GM18873 (cell line): ENCODE results near the gene TRIM17.

Experiments used
- ATAC-seq: cut with Tn5 transposase; IDR thresholded peaks from one replicate; pipeline ENCODE4 v1.9.1; 2021; ENCODE audit warnings: mild to moderate bottlenecking, moderate library complexity, moderate number of reproducible peaks; ENCODE audit not compliant: unreplicated experiment, low FRiP score

Gene TRIM17

GRCh38 chr1:228416217-228416933, at the start of gene TRIM17:
TSS of gene TRIM17 (minus strand) at chr1:228416861. CDS start at chr1:228415072, 1,789 bp downstream.
- no peak for ATAC-seq

DNA sequence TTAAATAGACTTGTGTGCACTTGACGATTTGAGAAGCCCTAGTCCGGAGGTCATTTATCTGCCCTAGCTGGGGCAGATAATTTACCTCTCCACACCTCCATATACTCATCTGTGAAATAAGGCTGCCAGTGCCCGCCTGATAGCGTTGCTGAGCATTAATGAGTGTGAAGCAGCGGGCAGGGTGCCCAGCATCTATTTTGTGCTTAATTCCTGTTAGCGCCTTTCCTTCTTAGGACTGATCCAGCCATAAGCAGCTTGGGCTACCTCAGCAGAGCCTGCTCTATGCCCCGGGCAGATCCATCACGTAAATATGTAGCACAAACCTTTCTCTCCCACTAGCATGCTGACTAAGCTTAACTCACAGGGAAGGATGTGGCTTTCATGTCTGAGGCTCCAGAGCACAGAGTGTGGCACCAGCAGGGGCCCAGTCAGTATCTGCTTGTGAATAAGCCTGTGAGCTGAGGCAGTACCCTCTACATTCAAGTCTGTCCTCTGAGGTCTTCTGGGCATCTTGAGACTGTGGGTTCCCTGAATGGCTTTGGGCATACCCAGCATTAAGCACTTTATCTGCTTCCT, 49.0 kb upstream of the TRIM17 start:
- ATAC-seq = no peak

- ATAC-seq = no peak
Observed at GRCh38 chr1:228465141-228465540, 48.5 kb upstream of the TRIM17 start.

DNA sequence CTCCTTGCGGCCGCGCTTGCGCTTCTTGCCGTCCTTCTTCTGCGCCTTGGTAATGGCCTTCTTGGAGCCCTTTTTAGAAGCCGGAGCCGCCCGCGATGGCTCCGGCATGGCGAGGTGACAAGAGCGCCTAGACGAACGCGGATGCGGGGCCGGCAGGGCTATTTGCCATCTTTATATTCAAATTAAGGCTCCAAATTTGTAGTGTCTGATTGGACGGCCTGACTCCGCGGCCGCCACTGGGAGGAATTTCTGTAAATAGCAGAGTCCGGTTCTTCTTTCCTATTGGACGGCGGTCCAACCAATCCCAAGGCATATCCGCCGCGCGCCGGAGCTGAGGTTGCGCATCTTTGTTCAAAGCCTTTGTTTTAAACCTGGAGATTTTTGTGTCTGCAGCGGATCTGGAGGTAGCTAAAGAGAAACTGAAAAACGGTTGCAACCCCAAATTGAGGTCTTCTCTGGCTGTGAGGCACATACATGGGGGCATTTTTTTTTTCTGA, 47.9 kb upstream of the TRIM17 start:
- peak; percentile 73 for ATAC-seq

GRCh38 chr1:228463559-228464455, 47.1 kb upstream of the TRIM17 start:
- no peak for ATAC-seq

DNA sequence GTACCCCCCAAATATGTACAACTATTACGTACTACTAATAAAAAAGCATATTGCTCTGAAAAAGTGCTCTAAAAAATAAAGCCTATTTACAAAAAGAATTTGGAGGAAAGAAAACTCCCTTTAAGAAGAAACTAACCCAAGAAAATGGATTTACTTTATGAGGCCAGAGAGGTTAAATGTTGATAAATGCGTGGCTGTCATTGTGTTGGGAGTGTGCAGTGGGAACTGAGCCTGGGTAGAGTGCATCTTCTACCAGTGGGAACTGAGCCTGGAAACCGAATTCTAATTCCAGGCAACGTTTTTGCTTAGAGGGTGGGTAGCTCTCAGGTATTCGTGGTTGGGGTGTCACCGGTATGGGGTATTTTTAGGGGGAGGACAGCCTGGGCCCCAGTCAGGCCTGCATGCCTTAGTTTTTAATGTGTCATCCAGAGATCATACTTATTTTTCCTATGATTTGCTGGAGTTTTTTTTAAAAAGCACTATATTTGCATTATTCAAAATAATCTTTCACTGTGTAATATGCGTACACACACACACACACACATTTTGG, 46.4 kb upstream of the TRIM17 start:
- ATAC-seq = no peak

DNA sequence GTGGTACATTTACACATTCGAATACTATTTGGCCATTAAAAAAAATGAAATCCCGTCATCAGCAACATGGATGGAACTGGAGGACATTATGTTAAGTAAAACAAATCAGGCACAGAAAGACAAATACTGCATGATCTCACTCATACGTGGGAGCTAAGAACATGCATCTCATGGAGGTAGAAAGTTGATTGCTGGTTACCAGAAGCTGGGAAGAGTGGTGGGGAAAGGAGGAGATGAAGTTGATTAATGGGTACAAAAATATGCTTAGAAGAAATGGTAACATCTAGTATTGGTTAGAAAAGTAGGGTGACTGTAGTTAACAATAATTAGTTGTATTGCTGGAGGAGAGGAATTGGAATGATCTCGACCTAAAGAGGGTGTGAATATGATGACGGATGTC, 45.9 kb upstream of the TRIM17 start:
- ATAC-seq = no peak

DNA sequence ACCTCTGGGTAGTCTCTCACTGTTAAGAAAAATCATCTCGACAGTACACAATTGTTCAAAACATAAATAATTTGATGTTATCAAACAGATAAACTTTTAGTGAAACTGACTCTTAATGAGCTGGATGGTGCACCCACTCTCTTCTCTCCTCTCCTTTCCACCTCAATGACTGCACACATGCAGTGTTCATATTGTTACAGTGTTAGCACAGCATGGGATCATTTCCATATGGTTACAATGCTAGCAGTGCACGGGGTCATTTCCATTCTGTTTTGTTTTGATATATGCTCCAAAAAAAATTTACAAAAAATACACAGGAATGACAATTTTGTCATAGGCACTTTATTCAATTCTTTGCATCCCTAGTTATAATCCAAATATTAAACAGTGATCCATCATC, 44.2 kb upstream of the TRIM17 start:
- no peak for ATAC-seq

DNA sequence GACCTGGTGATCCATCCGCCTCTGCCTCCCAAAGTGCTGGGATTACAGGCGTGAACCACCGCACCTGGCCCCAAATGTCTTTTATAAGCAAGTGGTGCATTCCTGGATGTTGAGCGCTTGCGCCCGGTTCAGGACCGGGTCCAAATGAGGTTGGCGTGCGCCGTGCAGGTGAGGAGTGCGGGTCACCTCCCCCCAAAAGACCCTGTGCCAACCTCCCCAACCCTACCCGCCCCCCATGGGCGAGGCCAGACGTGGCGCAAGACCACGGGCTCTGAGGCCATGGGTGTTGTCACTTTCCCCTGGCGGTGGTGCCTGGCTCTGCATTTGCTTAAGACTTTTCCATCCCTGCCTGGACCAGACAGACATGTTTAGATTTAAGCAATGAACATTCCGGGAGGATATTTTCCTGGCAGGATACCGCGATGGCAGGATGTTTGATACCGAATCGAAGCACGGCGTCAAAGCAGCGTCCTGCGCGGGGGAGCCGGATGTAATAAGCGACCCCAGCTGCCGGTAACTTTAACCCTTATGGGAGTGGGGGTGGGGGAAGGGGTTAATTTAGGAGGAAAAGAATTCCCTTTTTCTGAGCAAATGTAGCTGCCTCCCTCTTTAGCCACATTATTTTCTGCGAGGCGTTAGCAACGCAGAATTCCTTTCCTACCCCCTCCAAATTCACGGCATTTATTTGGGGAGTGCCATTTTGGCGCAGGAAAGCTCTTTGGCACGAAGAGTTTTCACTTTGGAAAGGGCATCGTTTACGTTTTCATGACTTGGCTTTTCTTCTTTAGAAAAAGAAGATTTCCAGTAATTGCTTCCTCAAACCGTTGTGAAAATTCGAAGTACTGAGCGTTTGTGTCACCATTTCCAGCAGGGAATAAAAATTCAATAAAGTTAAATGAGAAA, 42.7 kb upstream of the TRIM17 start:
- no peak for ATAC-seq

DNA sequence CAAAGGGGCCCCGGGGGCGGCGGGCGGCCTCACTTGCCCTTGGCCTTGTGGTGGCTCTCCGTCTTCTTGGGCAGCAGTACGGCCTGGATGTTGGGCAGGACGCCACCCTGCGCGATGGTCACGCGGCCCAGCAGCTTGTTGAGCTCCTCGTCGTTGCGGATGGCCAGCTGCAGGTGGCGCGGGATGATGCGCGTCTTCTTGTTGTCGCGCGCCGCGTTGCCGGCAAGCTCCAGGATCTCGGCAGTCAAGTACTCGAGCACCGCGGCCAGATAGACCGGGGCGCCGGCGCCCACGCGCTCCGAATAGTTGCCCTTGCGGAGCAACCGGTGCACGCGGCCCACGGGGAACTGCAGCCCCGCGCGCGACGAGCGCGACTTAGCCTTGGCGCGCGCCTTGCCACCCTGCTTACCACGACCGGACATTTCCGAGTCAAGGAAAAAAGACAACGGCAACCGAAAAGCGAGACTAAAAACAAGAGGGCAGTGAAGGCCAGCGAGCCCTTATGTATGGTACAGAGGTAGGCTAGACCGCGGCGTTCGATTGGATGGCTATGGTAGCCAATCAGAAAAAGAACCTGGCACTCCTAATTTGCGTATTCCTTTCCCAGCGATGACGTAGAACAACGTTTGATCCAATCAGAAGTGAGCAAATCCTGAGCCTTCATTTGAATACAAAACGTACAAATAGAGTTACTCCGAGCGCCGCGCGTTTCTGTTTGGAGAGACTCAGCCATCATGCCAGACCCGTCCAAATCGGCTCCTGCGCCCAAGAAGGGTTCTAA, 40.9 kb upstream of the TRIM17 start:
- peak; percentile 89 for ATAC-seq

GRCh38 chr1:228457017-228457395, 40.3 kb upstream of the TRIM17 start:
- ATAC-seq = no peak

GRCh38 chr1:228456252-228457016, 39.8 kb upstream of the TRIM17 start:
- ATAC-seq = no peak

- no peak for ATAC-seq
Observed at GRCh38 chr1:228455715-228456114, 39.1 kb upstream of the TRIM17 start.

- no peak for ATAC-seq
Observed at GRCh38 chr1:228454238-228454637, 37.6 kb upstream of the TRIM17 start.

DNA sequence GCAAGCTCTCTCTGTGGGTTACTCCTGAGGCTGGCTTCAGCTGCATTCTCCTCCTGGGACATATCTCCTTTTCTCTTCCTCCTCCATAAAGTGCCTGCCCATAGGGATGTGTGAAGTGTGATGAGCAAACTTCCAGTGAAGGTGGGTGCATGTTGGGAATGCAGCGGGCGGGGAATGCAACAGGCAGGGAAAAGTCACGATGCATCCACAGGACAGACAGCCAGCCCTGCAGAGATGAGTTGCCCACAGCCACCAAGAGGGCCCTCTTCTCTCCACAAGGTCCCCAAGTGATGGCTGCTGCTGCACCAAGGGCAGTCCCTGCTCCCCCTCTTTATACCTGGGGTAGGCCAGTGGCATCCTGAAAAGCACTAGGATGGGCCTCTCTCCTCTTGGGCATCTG, 37.0 kb upstream of the TRIM17 start:
- ATAC-seq = no peak

- ATAC-seq = no peak
Observed at GRCh38 chr1:228453022-228453560, 36.4 kb upstream of the TRIM17 start.

DNA sequence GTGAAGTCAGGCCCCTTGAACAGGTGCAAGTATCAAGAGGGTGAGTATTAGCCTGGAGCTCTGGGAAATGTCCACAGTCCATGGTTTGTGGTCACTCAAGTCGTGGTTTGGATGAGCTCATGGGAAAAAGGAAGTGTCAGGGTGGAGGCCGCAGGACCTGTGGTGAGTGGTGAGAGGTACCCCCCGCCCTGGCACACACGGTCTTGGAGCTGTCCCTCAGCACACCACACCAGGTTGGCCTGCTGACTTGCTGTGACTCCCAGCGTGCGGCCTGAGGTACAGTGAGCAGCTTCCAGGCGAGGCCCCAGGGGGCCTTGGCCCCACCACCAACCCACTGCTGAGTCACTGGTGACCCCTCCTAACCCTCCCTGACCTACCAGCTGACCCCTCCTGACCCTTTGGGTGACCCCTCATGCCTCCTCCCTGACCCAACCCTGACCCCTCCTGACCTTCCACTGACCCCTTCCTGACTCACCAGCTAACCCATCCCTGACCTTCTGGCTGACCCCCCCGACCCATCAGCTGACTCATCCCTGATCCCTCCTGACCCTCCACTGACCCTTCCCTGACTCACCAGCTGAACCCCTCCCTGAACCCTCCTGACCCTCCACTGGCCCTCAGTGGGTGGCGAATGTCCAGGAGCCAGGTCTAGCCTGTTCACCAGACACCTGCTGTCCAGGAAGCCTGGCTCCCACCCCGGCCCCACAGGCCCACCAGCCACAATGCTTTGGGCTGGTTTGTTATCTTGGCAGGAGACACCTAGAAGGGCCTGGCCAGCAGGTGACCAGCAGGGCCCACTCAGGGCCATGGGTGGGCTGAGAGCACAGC, 35.7 kb upstream of the TRIM17 start:
- ATAC-seq = no peak
